Activated naive CD4-positive, alpha-beta T cell treated with anti-CD3 and anti-CD28 coated beads, Interleukin-2, amount 50 U/mL, for 24 hours (primary cell): Measurements from ENCODE around the gene ADIRF.
"Not testable (repeated sequence)": the region's sequence is repeated elsewhere in the genome, so short reads cannot be mapped to it uniquely, and the experiment has no call there.

Source experiments
- H3K27ac Mint-ChIP-seq: one replicate; pipeline ENCODE4 v1.8.0; 2021; ENCODE audit warnings: mild to moderate bottlenecking, mixed read lengths
- H3K27me3 Mint-ChIP-seq: one replicate; pipeline ENCODE4 v1.8.0; 2021; ENCODE audit warnings: mixed read lengths
- H3K36me3 Mint-ChIP-seq: one replicate; pipeline ENCODE4 v1.8.0; 2021; ENCODE audit warnings: mixed read lengths
- H3K4me1 Mint-ChIP-seq: one replicate; pipeline ENCODE4 v1.8.0; 2021; ENCODE audit warnings: mixed read lengths
- H3K4me3 Mint-ChIP-seq: one replicate; pipeline ENCODE4 v1.8.0; 2021; ENCODE audit warnings: mild to moderate bottlenecking, mixed read lengths
- H3K9me3 Mint-ChIP-seq: one replicate; pipeline ENCODE4 v1.8.0; 2021; ENCODE audit warnings: mixed read lengths

ADIRF gene

DNA sequence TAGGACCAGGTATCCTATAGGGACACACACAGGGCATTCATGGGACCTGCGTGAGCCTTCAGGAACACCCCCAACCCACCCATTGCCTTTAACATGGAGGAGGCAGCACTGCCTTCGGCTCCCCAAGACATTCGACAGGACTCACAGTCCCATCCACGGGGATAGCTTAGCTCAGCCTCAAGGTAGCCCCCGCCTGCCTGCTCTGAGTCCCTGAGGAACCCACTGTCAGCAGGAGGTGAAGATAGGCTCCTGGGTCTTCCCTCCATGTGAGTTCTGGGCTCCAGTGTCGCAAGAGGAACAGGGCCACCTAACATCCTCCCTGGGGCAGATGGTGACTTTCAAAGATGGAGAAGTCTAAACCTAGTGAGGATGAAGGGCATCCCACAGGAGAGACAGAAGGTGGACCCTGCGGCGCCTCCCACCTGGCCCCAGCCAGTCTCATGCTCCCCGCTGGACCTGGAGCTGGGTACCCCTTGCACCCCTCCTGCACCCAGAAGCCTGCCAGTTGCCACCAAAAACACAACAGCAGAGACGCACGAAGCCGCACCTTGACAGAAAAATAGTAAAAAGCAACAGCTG is 4.9 kb upstream of the ADIRF start:
- no peaks in the 10 kb centered on the region for H3K36me3 Mint-ChIP-seq
- peaks cover 23% of the 10 kb centered on the region for H3K4me1 Mint-ChIP-seq

DNA sequence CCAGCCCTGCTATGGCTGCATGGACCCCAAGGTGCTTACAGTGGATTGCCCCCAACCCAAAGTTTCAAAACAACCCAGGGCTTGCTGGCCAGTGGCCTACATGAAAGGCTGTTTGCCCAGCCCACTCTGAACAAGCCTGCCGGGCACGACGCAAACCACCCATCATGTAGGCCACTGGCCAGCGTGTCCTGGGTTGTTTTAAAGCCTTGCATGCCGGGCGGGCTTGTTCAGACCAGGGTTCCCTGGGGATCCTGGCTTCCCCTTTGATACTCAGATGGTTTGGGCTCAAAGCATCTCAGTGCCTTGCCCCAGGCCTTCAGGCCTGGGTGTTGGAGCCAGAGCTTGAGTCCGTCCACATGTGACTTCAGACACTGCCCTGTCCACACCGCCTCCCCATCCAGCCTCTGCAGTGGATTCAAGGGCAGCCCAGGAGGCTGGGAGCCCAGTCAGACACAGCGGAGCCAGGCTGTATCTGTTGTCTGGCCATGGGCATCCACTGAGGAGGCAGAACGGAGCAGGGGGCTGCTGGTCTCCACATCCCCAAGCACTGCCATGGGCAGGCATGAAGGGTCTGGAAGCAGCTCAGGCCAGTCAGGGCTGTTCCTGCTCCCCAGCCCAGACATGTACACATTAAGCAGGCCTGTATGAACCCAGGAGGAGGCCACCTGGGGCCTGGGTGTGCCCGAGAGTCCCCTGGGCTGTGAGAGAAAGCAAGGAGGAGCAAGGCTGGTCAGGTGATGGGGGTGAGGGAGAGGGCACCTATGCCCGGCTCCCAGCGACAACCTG is 4.0 kb upstream of the ADIRF start:
- Mint-ChIP-seq H3K4me1 (peaks cover 28% of the 10 kb centered on the region), H3K27me3 (no peaks in the 10 kb centered on the region), H3K4me3 (no peak overlapping the region), H3K27ac (no peak overlapping the region), H3K9me3 (no peaks in the 10 kb centered on the region), H3K36me3 (no peaks in the 10 kb centered on the region)

More for the DNA sequence above, 4.9 kb upstream of the ADIRF start:
- no peaks in the 10 kb centered on the region for H3K9me3 Mint-ChIP-seq
- no peak overlapping the region for H3K27ac Mint-ChIP-seq
- no peaks in the 10 kb centered on the region for H3K27me3 Mint-ChIP-seq
- H3K4me3 Mint-ChIP-seq: no peak overlapping the region

DNA sequence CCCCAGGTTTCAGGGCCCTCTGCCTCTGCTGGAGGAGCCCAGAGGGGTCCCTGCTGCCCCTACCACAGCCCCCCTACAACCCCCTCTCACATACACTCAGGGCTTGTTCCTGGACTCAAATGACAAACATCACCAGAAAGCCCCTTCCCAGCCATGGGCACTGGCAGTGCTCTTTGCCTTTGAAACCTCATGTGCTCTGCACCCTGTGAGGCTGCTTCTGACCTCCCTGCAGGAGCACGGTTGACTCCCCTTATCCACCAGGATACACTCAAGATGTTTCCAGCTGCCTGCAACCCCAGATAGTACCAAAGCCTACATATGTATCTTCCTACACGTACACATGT is 3.5 kb upstream of the ADIRF start:
- H3K36me3 Mint-ChIP-seq: no peaks in the 10 kb centered on the region
- no peak overlapping the region for H3K4me3 Mint-ChIP-seq
- H3K27ac Mint-ChIP-seq: no peak overlapping the region
- no peaks in the 10 kb centered on the region for H3K9me3 Mint-ChIP-seq
- H3K4me1 Mint-ChIP-seq: peaks cover 30% of the 10 kb centered on the region
- H3K27me3 Mint-ChIP-seq: no peaks in the 10 kb centered on the region

DNA sequence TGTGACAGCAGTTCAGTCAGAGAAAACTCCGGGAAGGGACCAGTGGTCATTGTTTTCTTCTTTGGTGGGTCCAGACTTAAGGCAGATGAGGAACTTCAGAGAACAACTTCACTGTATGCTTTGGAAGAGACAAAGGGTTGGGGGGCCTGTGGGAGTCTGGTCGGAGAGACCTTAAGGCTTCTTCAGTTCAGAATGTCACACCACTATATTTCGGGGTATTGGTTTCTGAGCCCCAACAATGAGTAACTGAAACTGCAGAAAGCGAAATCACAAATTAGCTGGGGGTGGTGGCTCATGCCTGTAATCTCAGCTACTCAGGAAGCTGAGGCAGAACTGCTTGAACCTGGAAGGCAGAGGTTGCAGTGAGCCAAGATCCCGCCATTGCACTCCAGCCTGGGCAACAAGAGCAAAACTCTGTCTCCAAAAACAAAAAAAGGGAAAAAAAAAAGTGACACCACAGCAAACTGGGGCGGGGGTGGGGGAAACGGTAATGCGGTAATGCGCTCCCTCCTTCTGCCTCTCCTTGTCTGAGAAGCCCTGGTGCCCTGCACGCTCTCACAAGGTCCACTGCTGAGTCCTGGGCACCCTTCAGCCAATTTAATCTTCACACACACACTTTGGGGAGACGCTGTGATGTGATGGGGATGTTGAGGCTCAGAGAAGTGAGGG is 2.2 kb upstream of the ADIRF start:
- Mint-ChIP-seq H3K4me1 (peaks cover 36% of the 10 kb centered on the region), H3K27ac (peak overlapping the region; percentile 84), H3K27me3 (no peaks in the 10 kb centered on the region), H3K36me3 (no peaks in the 10 kb centered on the region), H3K4me3 (peak overlapping the region; percentile 82), H3K9me3 (no peaks in the 10 kb centered on the region)

DNA sequence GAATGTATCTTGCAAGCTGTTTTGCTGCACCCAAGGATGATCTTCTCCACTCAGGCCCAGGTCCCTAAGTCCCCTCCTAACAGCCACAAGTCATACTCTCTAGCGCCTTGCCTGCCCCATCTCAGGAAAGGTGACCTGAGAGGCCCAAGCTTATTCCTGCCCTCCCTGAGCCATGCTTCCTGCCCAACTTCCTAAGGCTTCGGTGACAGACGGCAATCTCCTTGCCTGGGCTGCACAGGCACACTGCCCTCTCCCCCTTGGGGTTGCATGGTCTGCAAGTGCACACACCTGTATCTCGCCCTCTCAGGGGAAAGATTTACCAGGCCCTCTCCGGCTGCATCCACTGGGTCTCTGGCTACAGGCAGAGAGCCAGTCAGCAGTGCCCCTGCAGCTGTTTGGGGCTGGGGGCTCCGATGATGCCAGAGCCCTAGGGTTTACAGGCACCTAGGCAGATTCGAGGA is 771 bp upstream of the ADIRF start:
- Mint-ChIP-seq H3K36me3 (no peaks in the 10 kb centered on the region), H3K27ac (no peak overlapping the region), H3K4me1 (peaks cover 41% of the 10 kb centered on the region), H3K27me3 (no peaks in the 10 kb centered on the region), H3K9me3 (no peaks in the 10 kb centered on the region), H3K4me3 (no peak overlapping the region)

DNA sequence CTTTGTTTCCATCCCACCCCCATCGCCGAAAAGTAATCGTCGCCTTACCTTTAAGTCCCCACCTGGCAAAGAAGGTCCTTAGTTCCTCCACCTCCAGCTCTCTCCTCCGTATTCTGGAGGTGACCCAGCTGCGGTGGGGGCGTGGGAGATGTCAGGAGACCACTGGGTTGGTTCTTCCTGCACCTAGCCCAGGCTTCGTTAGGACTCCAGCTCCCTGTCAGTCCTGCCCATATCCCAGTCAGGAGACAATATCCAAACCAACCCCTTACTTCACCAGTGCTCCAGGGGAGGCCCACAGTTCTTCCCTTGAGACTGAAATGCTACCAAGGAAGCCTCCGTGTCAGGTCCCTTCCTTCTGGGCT is 693 bp downstream of the ADIRF start:
- H3K4me1 Mint-ChIP-seq: peaks cover 41% of the 10 kb centered on the region
- peak overlapping the region; percentile 26 for H3K4me3 Mint-ChIP-seq
- no peaks in the 10 kb centered on the region for H3K27me3 Mint-ChIP-seq
- H3K27ac Mint-ChIP-seq: no peak overlapping the region
- no peaks in the 10 kb centered on the region for H3K9me3 Mint-ChIP-seq
- no peaks in the 10 kb centered on the region for H3K36me3 Mint-ChIP-seq

DNA sequence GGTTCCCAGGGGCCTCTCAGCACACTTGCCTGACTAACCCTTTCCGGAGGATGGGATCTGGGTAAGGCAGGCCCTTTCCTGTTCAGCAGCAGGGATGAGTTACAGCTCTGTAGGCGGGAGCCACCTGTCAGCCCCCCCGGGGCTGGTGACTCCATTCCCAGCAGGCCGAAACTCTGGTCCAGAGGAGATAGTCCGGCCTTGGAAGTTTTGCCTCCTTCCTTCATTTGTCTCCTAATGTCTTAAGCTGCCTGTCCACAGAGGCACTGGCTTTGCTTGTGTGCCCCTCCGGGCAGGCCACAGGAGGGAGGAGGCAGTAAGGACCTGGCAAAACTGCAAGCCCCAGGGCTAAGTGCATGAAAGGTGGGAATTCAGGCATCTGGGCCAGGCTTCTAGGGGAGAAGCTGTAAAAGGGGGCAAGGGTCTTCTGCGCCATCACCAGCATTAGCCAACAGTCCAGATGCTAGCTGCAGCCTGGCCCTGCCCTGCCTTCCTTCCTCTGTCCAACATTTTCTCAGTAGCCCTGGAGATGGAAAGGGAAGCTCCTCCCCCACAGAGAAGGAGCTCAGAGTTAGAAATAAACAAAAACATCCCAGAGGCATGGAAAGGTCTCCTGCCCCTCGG is 1.2 kb downstream of the ADIRF start:
- Mint-ChIP-seq H3K27me3 (no peaks in the 10 kb centered on the region), H3K36me3 (no peaks in the 10 kb centered on the region), H3K9me3 (no peaks in the 10 kb centered on the region), H3K27ac (no peak overlapping the region), H3K4me3 (peak overlapping the region; percentile 26), H3K4me1 (peaks cover 41% of the 10 kb centered on the region)

DNA sequence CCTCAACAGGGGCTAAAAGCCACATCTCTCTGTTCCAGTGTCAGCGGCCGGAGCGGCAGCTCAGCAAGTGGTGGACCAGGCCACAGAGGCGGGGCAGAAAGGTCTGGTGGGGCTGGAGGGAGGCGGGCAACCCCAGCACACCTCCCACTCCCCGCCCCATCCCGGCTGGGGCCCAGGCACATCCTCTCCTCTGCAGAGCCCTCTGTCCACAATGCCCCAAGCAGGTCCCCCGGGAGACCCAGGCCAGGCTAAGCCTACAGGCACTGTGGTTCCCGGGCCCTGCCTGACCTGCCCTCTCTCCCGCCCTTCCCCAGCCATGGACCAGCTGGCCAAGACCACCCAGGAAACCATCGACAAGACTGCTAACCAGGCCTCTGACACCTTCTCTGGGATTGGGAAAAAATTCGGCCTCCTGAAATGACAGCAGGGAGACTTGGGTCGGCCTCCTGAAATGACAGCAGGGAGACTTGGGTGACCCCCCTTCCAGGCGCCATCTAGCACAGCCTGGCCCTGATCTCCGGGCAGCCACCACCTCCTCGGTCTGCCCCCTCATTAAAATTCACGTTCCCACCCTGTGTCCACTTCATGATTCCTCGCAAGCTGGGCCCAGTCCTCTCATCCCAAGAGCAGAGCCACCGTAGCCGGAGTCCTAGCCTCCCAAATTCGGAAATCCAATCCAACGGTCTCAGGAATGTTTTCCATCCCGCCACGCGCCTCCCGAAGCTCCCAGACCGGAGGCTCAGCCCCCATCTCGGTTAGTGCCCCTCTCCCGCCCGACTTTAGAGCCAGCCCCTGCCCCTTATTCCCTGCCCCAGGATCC is 2.1 kb downstream of the ADIRF start:
- peak overlapping the region; percentile 62 for H3K27ac Mint-ChIP-seq
- peak overlapping the region; percentile 79 for H3K4me3 Mint-ChIP-seq
- H3K4me1 Mint-ChIP-seq: peaks cover 41% of the 10 kb centered on the region
- no peaks in the 10 kb centered on the region for H3K36me3 Mint-ChIP-seq
- H3K27me3 Mint-ChIP-seq: no peaks in the 10 kb centered on the region
- H3K9me3 Mint-ChIP-seq: no peaks in the 10 kb centered on the region

DNA sequence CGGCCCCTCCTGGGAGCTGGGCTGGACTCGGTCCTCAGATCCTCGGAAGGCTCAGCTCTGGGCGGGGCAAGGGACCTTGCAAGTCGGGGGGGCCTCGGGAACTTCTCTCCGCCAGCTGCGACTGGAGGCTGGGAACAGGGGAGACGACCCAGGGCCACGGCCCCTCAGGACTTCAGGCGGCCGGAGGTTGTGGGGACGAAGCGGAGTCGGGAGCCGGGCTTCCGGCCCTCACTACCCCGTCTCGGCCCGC is 2.6 kb downstream of the ADIRF start:
- H3K9me3 Mint-ChIP-seq: no peaks in the 10 kb centered on the region
- peak overlapping the region; percentile 79 for H3K4me3 Mint-ChIP-seq
- no peak overlapping the region for H3K27ac Mint-ChIP-seq
- H3K36me3 Mint-ChIP-seq: no peaks in the 10 kb centered on the region
- H3K4me1 Mint-ChIP-seq: peaks cover 35% of the 10 kb centered on the region
- H3K27me3 Mint-ChIP-seq: no peaks in the 10 kb centered on the region

DNA sequence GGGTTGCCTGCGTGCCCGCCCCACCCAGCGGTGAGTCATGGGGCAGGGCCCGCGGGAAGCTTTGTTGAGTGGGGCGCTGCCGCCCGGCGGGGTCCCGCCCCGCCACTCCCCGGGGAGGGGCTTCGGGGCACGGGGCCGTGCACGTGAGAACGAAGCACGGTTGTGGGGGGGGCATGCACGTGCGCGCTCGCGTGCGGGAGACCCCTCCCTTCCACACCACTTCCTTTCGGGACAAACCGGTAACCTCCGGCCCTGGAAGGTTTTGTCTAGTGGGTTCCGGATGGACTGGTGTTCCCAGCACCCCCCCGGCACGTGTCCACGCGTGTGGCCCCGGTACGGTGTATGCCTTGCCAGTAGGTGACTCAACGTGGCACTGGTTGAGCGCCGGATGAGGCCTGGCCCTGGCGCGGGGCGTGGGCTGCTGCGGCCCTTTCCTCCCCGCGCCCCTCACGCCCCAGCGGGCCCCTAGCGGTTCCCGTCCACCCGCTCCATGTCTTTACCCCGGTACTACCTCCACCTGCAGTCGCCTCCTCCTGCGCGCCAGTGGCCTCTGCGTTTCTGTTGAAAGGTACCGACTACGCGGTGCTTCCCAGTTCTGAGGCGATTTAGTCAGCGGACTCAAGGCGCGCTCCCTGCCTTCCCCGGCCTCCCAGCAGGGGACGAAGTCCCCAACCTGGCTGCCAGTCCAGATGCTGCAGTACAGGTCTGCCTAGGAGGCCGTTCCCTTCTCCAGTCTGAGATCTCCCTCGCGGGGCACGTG is 3.1 kb downstream of the ADIRF start:
- no peaks in the 10 kb centered on the region for H3K9me3 Mint-ChIP-seq
- peak overlapping the region; percentile 92 for H3K27ac Mint-ChIP-seq
- peaks cover 30% of the 10 kb centered on the region for H3K4me1 Mint-ChIP-seq
- H3K27me3 Mint-ChIP-seq: no peaks in the 10 kb centered on the region
- H3K4me3 Mint-ChIP-seq: peak overlapping the region; percentile 84
- no peaks in the 10 kb centered on the region for H3K36me3 Mint-ChIP-seq

DNA sequence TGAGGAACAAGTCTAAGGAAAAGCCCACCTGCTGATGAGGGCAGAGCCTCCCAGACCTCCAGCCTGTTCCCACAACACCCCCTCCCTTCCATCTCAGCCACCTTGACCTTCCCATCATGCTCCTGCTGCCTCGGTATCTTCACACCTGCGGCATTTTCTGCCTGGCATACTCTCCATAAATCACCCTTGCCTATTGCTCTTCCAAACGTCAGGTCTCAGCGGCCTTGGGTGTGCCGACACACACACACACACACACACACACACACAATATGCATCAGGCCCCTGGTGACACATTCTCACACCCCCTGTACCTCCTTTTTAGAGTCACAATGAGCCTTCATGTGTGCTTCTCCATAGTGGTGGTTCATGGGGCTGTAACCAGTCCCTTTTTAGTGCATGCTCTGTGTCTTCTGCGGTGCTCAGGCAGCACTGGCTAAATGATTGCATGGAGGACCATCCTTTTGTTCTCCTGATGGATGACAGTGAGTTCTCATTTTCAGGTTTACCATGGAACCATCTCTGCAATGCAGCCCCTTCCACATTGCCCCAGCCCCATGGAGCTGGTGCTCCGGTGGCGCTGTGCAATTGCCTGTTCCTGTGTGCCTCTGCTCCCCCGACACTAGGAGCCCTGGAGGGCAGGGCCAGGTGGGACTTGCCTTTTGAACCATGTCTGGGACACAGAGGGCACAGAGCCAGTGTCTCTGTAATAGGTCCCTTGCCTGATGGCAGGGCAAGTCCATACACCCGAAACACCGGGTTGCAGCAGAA is 4.5 kb downstream of the ADIRF start:
- Mint-ChIP-seq H3K4me1 (peaks cover 21% of the 10 kb centered on the region), H3K36me3 (no peaks in the 10 kb centered on the region), H3K27ac (peak overlapping the region; percentile 30), H3K4me3 (peak overlapping the region; percentile 3), H3K9me3 (no peaks in the 10 kb centered on the region), H3K27me3 (no peaks in the 10 kb centered on the region)

DNA sequence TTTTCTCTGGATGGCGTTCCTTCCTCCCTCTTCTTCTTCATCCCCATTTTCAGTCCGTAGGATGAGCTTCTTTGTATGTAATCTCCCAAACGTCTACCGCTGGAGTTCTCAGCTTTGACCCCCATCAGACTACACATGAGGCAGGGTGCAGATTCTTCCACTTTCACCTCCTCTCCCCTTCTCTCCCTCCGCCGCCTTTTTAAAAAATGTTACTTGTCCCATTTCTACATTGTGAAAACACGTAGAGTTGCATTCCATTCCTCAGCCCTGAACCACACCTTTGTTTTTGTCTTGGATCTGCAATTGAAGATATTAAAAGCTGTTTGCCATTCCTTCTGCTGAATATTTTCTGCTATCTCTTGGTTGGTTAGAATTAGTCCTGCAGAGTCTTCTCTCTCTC is 6.2 kb downstream of the ADIRF start:
- Mint-ChIP-seq H3K4me1 (peaks cover 14% of the 10 kb centered on the region), H3K9me3 (no peaks in the 10 kb centered on the region), H3K27ac (no peak overlapping the region), H3K36me3 (no peaks in the 10 kb centered on the region), H3K27me3 (no peaks in the 10 kb centered on the region), H3K4me3 (no peak overlapping the region)

DNA sequence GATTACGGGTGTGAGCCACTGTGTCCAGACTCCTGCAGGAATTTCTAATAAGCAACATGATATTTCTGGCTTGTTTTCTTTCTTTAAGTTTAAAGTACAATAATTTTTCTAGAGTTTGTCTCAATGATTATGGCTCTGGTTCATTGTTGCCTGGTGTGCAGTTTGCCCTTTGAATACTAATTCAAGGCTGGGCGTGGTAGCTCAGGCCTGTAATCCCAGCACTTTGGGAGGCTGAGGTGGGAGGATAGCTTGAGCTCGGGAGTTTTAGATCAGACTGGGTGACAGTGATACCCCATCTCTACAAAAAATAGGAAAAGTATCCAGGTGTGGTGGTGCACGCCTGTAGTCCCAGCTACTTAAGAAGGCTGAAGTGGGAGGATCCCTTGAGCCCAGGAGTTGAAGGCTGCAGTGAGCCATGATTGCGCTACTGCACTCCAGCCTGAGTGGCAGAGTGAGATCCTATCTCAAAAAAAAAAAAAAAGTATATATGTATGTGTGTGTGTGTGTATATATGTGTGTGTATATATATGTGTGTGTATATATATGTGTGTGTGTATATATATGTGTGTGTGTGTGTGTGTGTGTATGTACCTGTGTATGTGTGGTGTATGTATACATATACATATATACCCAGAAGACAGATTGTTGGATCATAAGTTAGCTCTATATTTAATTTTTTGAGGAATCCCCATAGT is 8.2 kb downstream of the ADIRF start:
- H3K36me3 Mint-ChIP-seq: no peaks in the 10 kb centered on the region
- H3K4me3 Mint-ChIP-seq: no peak overlapping the region
- H3K27me3 Mint-ChIP-seq: no peaks in the 10 kb centered on the region
- H3K9me3 Mint-ChIP-seq: no peaks in the 10 kb centered on the region
- no peak overlapping the region for H3K27ac Mint-ChIP-seq
- H3K4me1 Mint-ChIP-seq: peaks cover 5% of the 10 kb centered on the region

DNA sequence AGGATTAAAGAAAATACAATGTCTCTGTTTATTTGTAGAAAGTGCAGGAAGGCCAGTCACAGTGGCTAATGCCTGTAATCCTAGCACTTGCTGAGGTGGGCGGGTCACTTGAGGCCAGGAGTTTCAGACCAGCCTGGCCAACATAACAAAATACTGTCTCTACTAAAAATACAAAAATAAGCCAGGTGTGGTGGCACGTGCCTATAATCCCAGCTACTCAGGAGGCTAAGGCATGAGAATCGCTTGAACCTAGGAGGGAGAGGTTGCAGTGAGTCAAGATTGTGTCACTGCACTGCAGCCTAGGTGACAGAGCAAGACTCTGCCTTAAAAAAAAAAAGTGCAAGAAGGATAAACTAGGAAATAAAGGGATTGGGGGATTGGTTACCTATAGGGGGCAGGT is 10.2 kb downstream of the ADIRF start:
- not testable (repeated sequence) for H3K9me3 Mint-ChIP-seq, H3K4me1 Mint-ChIP-seq, H3K4me3 Mint-ChIP-seq, H3K27ac Mint-ChIP-seq, H3K27me3 Mint-ChIP-seq, H3K36me3 Mint-ChIP-seq
